Measurements from ENCODE around the gene MRPS34.
"Not testable (repeated sequence)": the region's sequence is repeated elsewhere in the genome, so short reads cannot be mapped to it uniquely, and the experiment has no call there.

The MRPS34 gene

GRCh38 chr16:1734123-1734522 lies 38.8 kb downstream of the MRPS34 start:
- DNase-seq (ENCODE audit: insufficient read length, low spot score): no peak
- FAIRE-seq: no peak
- no peak for TF ChIP-seq TAF1 (IDR thresholded peaks at IDR 0.05; ENCODE audit: low read depth, low read length)
- no peak for TF ChIP-seq PAX5 (IDR thresholded peaks at IDR 0.05; ENCODE audit: insufficient read depth, low read length, severe bottlenecking)
- no peak for TF ChIP-seq SPI1 (IDR thresholded peaks at IDR 0.05; ENCODE audit: low read depth, low read length)
- no peak for TF ChIP-seq POU2F2 (IDR thresholded peaks at IDR 0.05; ENCODE audit: low read depth, low read length)
- TF ChIP-seq POLR2A (IDR thresholded peaks at IDR 0.05; ENCODE audit: low read depth, low read length): no peak
- TF ChIP-seq POLR2AphosphoS5 (IDR thresholded peaks at IDR 0.05; ENCODE audit: low read depth, low read length): no peak

- FAIRE-seq; DNase-seq (ENCODE audit: insufficient read length, low spot score): not testable (repeated sequence)
These were observed 40.4 kb downstream of the MRPS34 start for GRCh38 chr16:1732551-1732987.

DNA sequence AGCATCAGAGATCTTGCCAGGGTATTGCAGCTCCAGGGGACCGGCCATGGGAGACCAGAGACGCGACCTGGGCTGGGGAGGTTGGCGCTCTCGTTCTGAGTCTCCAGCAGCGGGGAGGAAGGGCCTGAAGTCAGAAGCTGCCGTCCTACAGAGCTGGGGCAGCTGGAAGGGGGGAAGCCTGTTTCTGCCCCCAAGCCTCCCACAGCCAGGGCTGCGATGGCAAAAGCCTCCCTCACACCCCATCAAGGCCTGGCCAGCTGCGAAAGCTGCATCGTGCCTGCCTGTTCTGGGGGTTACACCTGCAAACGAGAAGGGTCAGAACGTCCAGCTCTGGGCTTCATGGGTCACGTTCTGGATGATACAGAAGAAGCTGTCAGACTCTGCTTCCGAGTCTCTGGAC lies 40.9 kb downstream of the MRPS34 start:
- TF ChIP-seq POLR2AphosphoS5 (IDR thresholded peaks at IDR 0.05; ENCODE audit: low read depth, low read length) (no peak), POLR2A (IDR thresholded peaks at IDR 0.05; ENCODE audit: low read depth, low read length) (no peak), TAF1 (IDR thresholded peaks at IDR 0.05; ENCODE audit: low read depth, low read length) (no peak), SPI1 (IDR thresholded peaks at IDR 0.05; ENCODE audit: low read depth, low read length) (no peak), PAX5 (IDR thresholded peaks at IDR 0.05; ENCODE audit: insufficient read depth, low read length, severe bottlenecking) (no peak), POU2F2 (IDR thresholded peaks at IDR 0.05; ENCODE audit: low read depth, low read length) (no peak)
- FAIRE-seq: no peak
- DNase-seq (ENCODE audit: insufficient read length, low spot score): no peak

DNA sequence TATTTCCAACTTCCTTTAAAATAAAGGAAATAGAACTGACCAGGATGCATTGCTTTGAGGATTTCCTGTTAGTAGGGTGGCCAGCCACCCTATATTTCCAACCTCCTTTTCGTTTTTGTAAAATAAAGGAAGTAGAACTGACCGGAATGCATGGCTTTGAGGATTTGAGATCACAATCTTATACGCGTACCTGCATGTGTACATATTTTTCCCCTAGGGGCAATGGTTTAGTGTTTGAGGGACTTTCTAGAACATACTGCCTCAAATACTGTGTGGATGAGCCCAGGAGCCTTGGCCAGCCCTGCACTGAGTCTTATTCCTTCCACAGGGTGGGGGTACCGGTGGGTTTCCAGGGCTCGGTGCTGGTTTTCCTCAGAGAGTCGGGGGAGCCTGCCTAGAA lies 41.3 kb downstream of the MRPS34 start:
- TF ChIP-seq PAX5 (IDR thresholded peaks at IDR 0.05; ENCODE audit: insufficient read depth, low read length, severe bottlenecking): no peak
- no peak for TF ChIP-seq POLR2A (IDR thresholded peaks at IDR 0.05; ENCODE audit: low read depth, low read length)
- TF ChIP-seq TAF1 (IDR thresholded peaks at IDR 0.05; ENCODE audit: low read depth, low read length): no peak
- no peak for TF ChIP-seq SPI1 (IDR thresholded peaks at IDR 0.05; ENCODE audit: low read depth, low read length)
- no peak for TF ChIP-seq POLR2AphosphoS5 (IDR thresholded peaks at IDR 0.05; ENCODE audit: low read depth, low read length)
- FAIRE-seq (no peak), DNase-seq (ENCODE audit: insufficient read length, low spot score) (no peak)

DNA sequence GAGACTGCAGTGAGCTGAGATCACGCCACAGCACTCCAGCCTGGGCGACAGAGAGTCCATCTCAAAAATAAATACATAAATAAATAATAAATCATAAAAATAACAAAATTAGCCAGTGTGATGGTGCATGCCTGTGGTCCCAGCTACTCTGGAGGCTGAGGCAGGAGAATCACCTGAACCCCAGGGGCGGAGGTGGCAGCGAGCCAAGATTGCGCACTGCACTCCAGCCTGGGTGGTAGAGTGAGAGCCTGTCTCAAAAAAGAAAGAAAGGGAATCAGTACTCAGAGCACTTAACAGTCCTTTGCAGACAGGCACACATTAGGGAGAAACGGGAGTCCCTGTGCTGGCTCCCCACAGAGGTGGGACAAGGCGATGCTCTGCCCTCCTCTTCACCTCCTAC lies 41.9 kb downstream of the MRPS34 start:
- DNase-seq (ENCODE audit: insufficient read length, low spot score): no peak
- TF ChIP-seq TAF1 (IDR thresholded peaks at IDR 0.05; ENCODE audit: low read depth, low read length) (no peak), POU2F2 (IDR thresholded peaks at IDR 0.05; ENCODE audit: low read depth, low read length) (no peak), POLR2A (IDR thresholded peaks at IDR 0.05; ENCODE audit: low read depth, low read length) (no peak), SPI1 (IDR thresholded peaks at IDR 0.05; ENCODE audit: low read depth, low read length) (no peak), POLR2AphosphoS5 (IDR thresholded peaks at IDR 0.05; ENCODE audit: low read depth, low read length) (no peak)
- no peak for FAIRE-seq

DNA sequence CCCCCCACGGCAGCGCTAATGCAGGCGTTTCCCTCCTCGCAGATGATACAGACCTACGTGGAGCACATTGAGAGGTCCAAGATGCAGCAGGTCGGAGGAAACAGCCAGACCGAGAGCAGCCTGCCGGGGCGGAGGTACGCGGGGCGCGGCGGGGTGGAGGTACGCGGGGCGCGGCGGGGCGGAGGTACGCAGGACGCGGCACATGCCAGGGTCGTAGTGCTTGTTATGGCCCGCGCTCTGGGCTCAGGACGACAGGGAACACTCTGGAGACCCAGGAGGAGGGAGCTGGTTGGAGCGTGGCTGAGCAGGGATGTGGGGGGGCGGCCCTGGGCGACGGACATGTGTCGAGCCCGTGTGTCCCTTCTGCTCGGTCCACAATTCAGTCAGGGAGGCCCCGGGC lies 43.5 kb downstream of the MRPS34 start:
- DNase-seq (ENCODE audit: insufficient read length, low spot score) (no peak), FAIRE-seq (no peak)

DNA sequence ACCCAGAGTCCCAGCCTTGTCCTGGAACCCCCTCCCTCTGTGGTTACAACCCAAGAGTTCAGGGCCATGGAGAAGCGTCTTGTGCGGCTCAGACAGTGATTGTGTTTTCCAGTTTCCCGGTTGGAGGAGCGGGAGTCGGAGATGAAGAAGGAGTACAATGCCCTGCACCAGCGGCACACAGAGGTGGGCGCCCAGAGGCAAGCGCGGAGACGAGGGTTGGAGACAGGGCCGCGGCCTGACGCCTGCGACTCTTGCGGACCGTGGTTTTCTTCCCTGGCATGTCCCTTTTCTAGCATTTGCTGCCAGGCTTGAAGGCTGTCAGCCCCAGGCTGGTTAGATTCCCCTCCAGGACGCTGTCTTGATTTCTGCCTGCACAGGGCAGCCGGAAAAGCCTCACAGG lies 43.9 kb downstream of the MRPS34 start:
- DNase-seq (ENCODE audit: insufficient read length, low spot score) (no peak), FAIRE-seq (no peak)
- TF ChIP-seq POU2F2 (IDR thresholded peaks at IDR 0.05; ENCODE audit: low read depth, low read length): no peak
- no peak for TF ChIP-seq POLR2A (IDR thresholded peaks at IDR 0.05; ENCODE audit: low read depth, low read length)
- no peak for TF ChIP-seq POLR2AphosphoS5 (IDR thresholded peaks at IDR 0.05; ENCODE audit: low read depth, low read length)

More for the DNA sequence above, 43.5 kb downstream of the MRPS34 start:
- no peak for TF ChIP-seq POU2F2 (IDR thresholded peaks at IDR 0.05; ENCODE audit: low read depth, low read length)
- no peak for TF ChIP-seq TAF1 (IDR thresholded peaks at IDR 0.05; ENCODE audit: low read depth, low read length)
- TF ChIP-seq SPI1 (IDR thresholded peaks at IDR 0.05; ENCODE audit: low read depth, low read length): no peak
- no peak for TF ChIP-seq PAX5 (IDR thresholded peaks at IDR 0.05; ENCODE audit: insufficient read depth, low read length, severe bottlenecking)
- no peak for TF ChIP-seq POLR2A (IDR thresholded peaks at IDR 0.05; ENCODE audit: low read depth, low read length)
- no peak for TF ChIP-seq POLR2AphosphoS5 (IDR thresholded peaks at IDR 0.05; ENCODE audit: low read depth, low read length)

- DNase-seq (ENCODE audit: insufficient read length, low spot score): no peak
- TF ChIP-seq POLR2A (IDR thresholded peaks at IDR 0.05; ENCODE audit: low read depth, low read length) (no peak), POLR2AphosphoS5 (IDR thresholded peaks at IDR 0.05; ENCODE audit: low read depth, low read length) (no peak), PAX5 (IDR thresholded peaks at IDR 0.05; ENCODE audit: insufficient read depth, low read length, severe bottlenecking) (no peak), SPI1 (IDR thresholded peaks at IDR 0.05; ENCODE audit: low read depth, low read length) (no peak), TAF1 (IDR thresholded peaks at IDR 0.05; ENCODE audit: low read depth, low read length) (no peak), POU2F2 (IDR thresholded peaks at IDR 0.05; ENCODE audit: low read depth, low read length) (no peak)
- FAIRE-seq: no peak
These were observed 45.0 kb downstream of the MRPS34 start for GRCh38 chr16:1727651-1728624.

GRCh38 chr16:1726661-1727502 lies 46.1 kb downstream of the MRPS34 start:
- no peak for TF ChIP-seq POLR2A (IDR thresholded peaks at IDR 0.05; ENCODE audit: low read depth, low read length)
- no peak for TF ChIP-seq SPI1 (IDR thresholded peaks at IDR 0.05; ENCODE audit: low read depth, low read length)
- no peak for TF ChIP-seq POLR2AphosphoS5 (IDR thresholded peaks at IDR 0.05; ENCODE audit: low read depth, low read length)
- TF ChIP-seq TAF1 (IDR thresholded peaks at IDR 0.05; ENCODE audit: low read depth, low read length): no peak
- no peak for TF ChIP-seq PAX5 (IDR thresholded peaks at IDR 0.05; ENCODE audit: insufficient read depth, low read length, severe bottlenecking)
- DNase-seq (ENCODE audit: insufficient read length, low spot score): no peak
- peak; percentile 76 for FAIRE-seq

Data from GM12891 (cell line).